Right forelimb (tissue), 1 donor: ENCODE data around the gene GABBR2.
"Not testable (repeated sequence)": the region's sequence is repeated elsewhere in the genome, so short reads cannot be mapped to it uniquely, and the experiment has no call there.

ENCODE experiments used
- DNase-seq: peaks from one replicate; pipeline ENCODE4 v3.0.0-alpha.2; 2018

GABBR2 gene

GRCh38 chr9:98311541-98311940, 397.2 kb downstream of the GABBR2 start:
- no peak for DNase-seq

GRCh38 chr9:98310752-98311392, 397.9 kb downstream of the GABBR2 start:
- DNase-seq = no peak

GRCh38 chr9:98306384-98307145, 402.2 kb downstream of the GABBR2 start:
- DNase-seq = no peak

- no peak for DNase-seq
These were observed 404.4 kb downstream of the GABBR2 start for GRCh38 chr9:98304381-98304780.

- DNase-seq = no peak
These were observed 405.1 kb downstream of the GABBR2 start for GRCh38 chr9:98303633-98304125.

- DNase-seq = no peak
These were observed 405.6 kb downstream of the GABBR2 start for GRCh38 chr9:98302938-98303632.

GRCh38 chr9:98302150-98302549, 406.6 kb downstream of the GABBR2 start:
- no peak for DNase-seq

- no peak for DNase-seq
These were observed 408.1 kb downstream of the GABBR2 start for GRCh38 chr9:98300611-98301010.

- DNase-seq = no peak
These were observed 410.3 kb downstream of the GABBR2 start for GRCh38 chr9:98298476-98298875.

GRCh38 chr9:98295824-98296223, 412.9 kb downstream of the GABBR2 start:
- DNase-seq = no peak

- no peak for DNase-seq
These were observed 416.9 kb downstream of the GABBR2 start for GRCh38 chr9:98291820-98292219.

GRCh38 chr9:98290411-98290810, 418.3 kb downstream of the GABBR2 start:
- DNase-seq = no peak

- DNase-seq = no peak
These were observed 419.0 kb downstream of the GABBR2 start for GRCh38 chr9:98289614-98290201.

GRCh38 chr9:98288881-98289280, 419.9 kb downstream of the GABBR2 start:
- DNase-seq = no peak

GRCh38 chr9:98287384-98287783, 421.4 kb downstream of the GABBR2 start:
- no peak for DNase-seq

GRCh38 chr9:98285446-98285845, 423.3 kb downstream of the GABBR2 start:
- no peak for DNase-seq

- DNase-seq = no peak
These were observed 424.0 kb downstream of the GABBR2 start for GRCh38 chr9:98284754-98285153.

GRCh38 chr9:98283143-98283542, 425.6 kb downstream of the GABBR2 start:
- DNase-seq = not testable (repeated sequence)

GRCh38 chr9:98281281-98281680, 427.5 kb downstream of the GABBR2 start:
- DNase-seq = no peak

GRCh38 chr9:98280574-98280973, 428.2 kb downstream of the GABBR2 start:
- DNase-seq = no peak

- DNase-seq = no peak
These were observed 428.6 kb downstream of the GABBR2 start for GRCh38 chr9:98280162-98280561.

GRCh38 chr9:98276907-98277469, 431.7 kb downstream of the GABBR2 start:
- DNase-seq = no peak

GRCh38 chr9:98275159-98275558, 433.6 kb downstream of the GABBR2 start:
- DNase-seq = no peak
